Dermis microvascular lymphatic vessel endothelial cell (primary cell): Measurements from ENCODE around the gene WNT4. TPM values are rescaled to one million over a fixed set of nuclear protein-coding genes. Genes with fewer than 3 reads are reported as not detected.

Experiments
- DNase-seq, 2 donors: peaks; one replicate each; pipeline versions ENCODE4 v3.0.0 to v3.0.0-alpha.2; 2010; ENCODE audit warnings: low read depth in 2 of 2
- total RNA-seq: library from RNA; depleted of rRNA; stranded (reverse); fragments of >200 nt; gene quantifications from 2 replicates; pipeline ENCODE4 v1.2.1, GENCODE V29; 2014

WNT4 gene
- total RNA-seq, 1 donor from 2014 or later: 0.39 TPM

GRCh38 chr1:22111115-22111514, 31.8 kb downstream of the WNT4 start:
- no peak for DNase-seq

GRCh38 chr1:22110016-22110415, 32.9 kb downstream of the WNT4 start:
- no peak for DNase-seq

GRCh38 chr1:22108339-22109105, 34.4 kb downstream of the WNT4 start:
- no peak for DNase-seq

GRCh38 chr1:22107126-22107525, 35.8 kb downstream of the WNT4 start:
- no peak for DNase-seq

- DNase-seq: peak; percentile 38 to 71
These were observed 37.2 kb downstream of the WNT4 start for GRCh38 chr1:22105611-22106207.

GRCh38 chr1:22104865-22105437, 37.9 kb downstream of the WNT4 start:
- no peak for DNase-seq

- no peak for DNase-seq
These were observed 38.8 kb downstream of the WNT4 start for GRCh38 chr1:22104094-22104493.

GRCh38 chr1:22102746-22103145, 40.2 kb downstream of the WNT4 start:
- DNase-seq: no peak

- DNase-seq: peak in 1 of 2 donors; percentile 62
These were observed 40.9 kb downstream of the WNT4 start for GRCh38 chr1:22101995-22102394.

GRCh38 chr1:22101199-22101598, 41.7 kb downstream of the WNT4 start:
- DNase-seq: no peak

GRCh38 chr1:22100168-22100567, 42.7 kb downstream of the WNT4 start:
- DNase-seq: no peak

- DNase-seq: no peak
These were observed 44.1 kb downstream of the WNT4 start for GRCh38 chr1:22098752-22099151.

- no peak for DNase-seq
These were observed 46.4 kb downstream of the WNT4 start for GRCh38 chr1:22096463-22096862.

- no peak for DNase-seq
These were observed 46.9 kb downstream of the WNT4 start for GRCh38 chr1:22096036-22096435.

- DNase-seq: no peak
These were observed 49.4 kb downstream of the WNT4 start for GRCh38 chr1:22093513-22093912.

- peak in 1 of 2 donors; percentile 72 for DNase-seq
These were observed 50.7 kb downstream of the WNT4 start for GRCh38 chr1:22092026-22092768.

GRCh38 chr1:22090867-22091266, 52.0 kb downstream of the WNT4 start:
- DNase-seq: no peak

GRCh38 chr1:22089787-22090186, 53.1 kb downstream of the WNT4 start:
- peak in 1 of 2 donors; percentile 28 for DNase-seq

GRCh38 chr1:22089134-22089571, 53.7 kb downstream of the WNT4 start:
- DNase-seq: no peak

GRCh38 chr1:22088331-22088730, 54.6 kb downstream of the WNT4 start:
- no peak for DNase-seq

- no peak for DNase-seq
These were observed 62.7 kb downstream of the WNT4 start for GRCh38 chr1:22080191-22080590.

GRCh38 chr1:22078133-22078532, 64.8 kb downstream of the WNT4 start:
- DNase-seq: no peak
